IPS-18c (cell line): ENCODE data around the gene SLCO2A1.
A peak's percentile ranks its signal among the peaks of the same experiment; 100 is the strongest.

Experiments
- H3K4me3 ChIP-seq: 2 replicates; pipeline ENCODE4 v1.7.0; 2013; ENCODE audit warnings: low read depth, mild to moderate bottlenecking, low read length, moderate library complexity; ENCODE audit not compliant: insufficient read depth
- H3K9me3 ChIP-seq: one replicate; pipeline ENCODE4 v1.6.1; 2013; ENCODE audit warnings: mild to moderate bottlenecking, low read length, moderate library complexity; ENCODE audit not compliant: control insufficient read depth, insufficient read depth

The SLCO2A1 gene

GRCh38 chr3:133924041-133924440, 105.7 kb downstream of the SLCO2A1 start:
- no peaks in the 10 kb centered on the region for H3K9me3 ChIP-seq
- H3K4me3 ChIP-seq = no peak overlapping the region

GRCh38 chr3:133921592-133921991, 108.1 kb downstream of the SLCO2A1 start:
- Histone ChIP-seq H3K9me3 (no peaks in the 10 kb centered on the region), H3K4me3 (no peak overlapping the region)

GRCh38 chr3:133917144-133917543, 112.6 kb downstream of the SLCO2A1 start:
- no peaks in the 10 kb centered on the region for H3K9me3 ChIP-seq

GRCh38 chr3:133915685-133916658, 113.8 kb downstream of the SLCO2A1 start:
- no peak overlapping the region for H3K4me3 ChIP-seq
- H3K9me3 ChIP-seq = no peaks in the 10 kb centered on the region

More at GRCh38 chr3:133917144-133917543, 112.6 kb downstream of the SLCO2A1 start:
- H3K4me3 ChIP-seq = no peak overlapping the region

GRCh38 chr3:133914839-133915600, 114.7 kb downstream of the SLCO2A1 start:
- no peaks in the 10 kb centered on the region for H3K9me3 ChIP-seq
- no peak overlapping the region for H3K4me3 ChIP-seq

- H3K9me3 ChIP-seq = no peaks in the 10 kb centered on the region
- H3K4me3 ChIP-seq = no peak overlapping the region
Observed at GRCh38 chr3:133910422-133910821, 119.3 kb downstream of the SLCO2A1 start.

- Histone ChIP-seq H3K9me3 (no peaks in the 10 kb centered on the region), H3K4me3 (no peak overlapping the region)
Observed at GRCh38 chr3:133905376-133905775, 124.3 kb downstream of the SLCO2A1 start.

- no peak overlapping the region for H3K4me3 ChIP-seq
- no peaks in the 10 kb centered on the region for H3K9me3 ChIP-seq
Observed at GRCh38 chr3:133901847-133902246, 127.9 kb downstream of the SLCO2A1 start.

- Histone ChIP-seq H3K4me3 (no peak overlapping the region), H3K9me3 (no peaks in the 10 kb centered on the region)
Observed at GRCh38 chr3:133901083-133901482, 128.6 kb downstream of the SLCO2A1 start.

- Histone ChIP-seq H3K9me3 (no peaks in the 10 kb centered on the region), H3K4me3 (no peak overlapping the region)
Observed at GRCh38 chr3:133899311-133899710, 130.4 kb downstream of the SLCO2A1 start.

- H3K4me3 ChIP-seq = no peak overlapping the region
- H3K9me3 ChIP-seq = no peaks in the 10 kb centered on the region
Observed at GRCh38 chr3:133897547-133897946, 132.2 kb downstream of the SLCO2A1 start.

- no peaks in the 10 kb centered on the region for H3K9me3 ChIP-seq
- H3K4me3 ChIP-seq = peak overlapping the region; percentile 77
Observed at GRCh38 chr3:133896002-133896761, 133.5 kb downstream of the SLCO2A1 start.

GRCh38 chr3:133895208-133896001, 134.3 kb downstream of the SLCO2A1 start, which contains the start of gene RAB6B:
RAB6B (minus strand) TSS chr3:133895882; CDS start chr3:133895466, 416 bp downstream.
- Histone ChIP-seq H3K4me3 (peak within 1 kb of the TSS; percentile 77), H3K9me3 (no peaks in the 10 kb centered on the region)

GRCh38 chr3:133894353-133895207, 135.1 kb downstream of the SLCO2A1 start:
- peak overlapping the region; percentile 77 for H3K4me3 ChIP-seq
- H3K9me3 ChIP-seq = no peaks in the 10 kb centered on the region

GRCh38 chr3:133893683-133894352, 135.9 kb downstream of the SLCO2A1 start:
- Histone ChIP-seq H3K9me3 (no peaks in the 10 kb centered on the region), H3K4me3 (peak overlapping the region; percentile 77)
